K562 (cell line): Measurements from ENCODE around the gene GNAI2. TPM values are rescaled to one million over a fixed set of nuclear protein-coding genes. Genes with fewer than 3 reads are reported as not detected.

Experiments used
- CCNT2 ChIP-seq: IDR thresholded peaks from 2 replicates; pipeline ENCODE4 v1.6.1; 2011; ENCODE audit warnings: borderline replicate concordance, low read depth, mild to moderate bottlenecking, moderate library complexity, mixed read lengths, low read length; ENCODE audit not compliant: insufficient read length; ENCODE audit errors: extremely low read depth
- FOSL1 ChIP-seq: fragments of 200-800 bp; sonication (Bioruptor generic); conservative IDR thresholded peaks from 2 replicates; pipeline ENCODE4 v1.6.1; 2016; ENCODE audit warnings: missing genetic modification characterization, missing compliant biosample characterization
- KLF10 ChIP-seq: fragments of 250-450 bp; sonication (Bioruptor Pico); IDR thresholded peaks from 2 replicates; pipeline ENCODE4 v1.6.1; 2021; ENCODE audit warnings: matching md5 sums
- MCM2 ChIP-seq: fragments of 450-650 bp; IDR thresholded peaks from 2 replicates; pipeline ENCODE4 v1.6.1; 2017; ENCODE audit warnings: low read depth, mild to moderate bottlenecking
- NFIC ChIP-seq: fragments of 450-650 bp; IDR thresholded peaks from 2 replicates; pipeline ENCODE4 v1.6.1; 2017; ENCODE audit warnings: mild to moderate bottlenecking, inconsistent platforms
- NFRKB ChIP-seq: fragments of 450-650 bp; IDR thresholded peaks from 2 replicates; pipeline ENCODE4 v1.6.1; 2016; ENCODE audit warnings: low read depth
- NR4A1 ChIP-seq, 2 experiments: fragments of 250-450 bp in 1 of 2; fragments of 450-650 bp in 1 of 2; sonication (Bioruptor Pico) in 1 of 2; IDR thresholded peaks; 2 replicates each; pipeline versions ENCODE4 v1.4.0 to v1.6.1; 2016 to 2020; ENCODE audit warnings: mild to moderate bottlenecking in 2 of 2, missing compliant biosample characterization in 1 of 2, missing genetic modification characterization in 1 of 2, moderate library complexity in 1 of 2
- PRDM10 ChIP-seq: fragments of 450-650 bp; IDR thresholded peaks from 2 replicates; pipeline ENCODE4 v1.6.1; 2018; ENCODE audit not compliant: partially characterized antibody
- PREB ChIP-seq: sonication (generic); formaldehyde crosslinking; IDR thresholded peaks from 2 replicates; pipeline ENCODE4 v1.8.1; 2023; ENCODE audit warnings: mild to moderate bottlenecking, missing genetic modification reagents
- SAFB2 ChIP-seq: fragments of 200-400 bp; formaldehyde crosslinking; IDR thresholded peaks from 2 replicates; pipeline ENCODE4 v1.6.1; 2018; ENCODE audit warnings: borderline replicate concordance, low read length, low read depth, moderate library complexity; ENCODE audit not compliant: severe bottlenecking
- SIN3A ChIP-seq, 2 experiments: fragments of 150-350 bp in 1 of 2; IDR thresholded peaks; 2 replicates each; pipeline ENCODE4 v1.6.1; 2011 to 2016; ENCODE audit warnings: borderline replicate concordance in 2 of 2, low read depth in 2 of 2, low read length in 2 of 2, mild to moderate bottlenecking in 2 of 2, moderate library complexity in 2 of 2; ENCODE audit not compliant: control insufficient read depth in 1 of 2
- SIX5 ChIP-seq, 2 experiments: IDR thresholded peaks; 2 replicates each; pipeline ENCODE4 v1.6.1; 2011; ENCODE audit warnings: low read length in 2 of 2, borderline replicate concordance in 1 of 2, low read depth in 1 of 2, mild to moderate bottlenecking in 1 of 2, moderate library complexity in 1 of 2; ENCODE audit not compliant: insufficient read depth in 1 of 2
- SP1 ChIP-seq: sonication (generic); formaldehyde crosslinking; IDR thresholded peaks from 2 replicates; pipeline ENCODE4 v1.8.1; 2022; ENCODE audit warnings: mild to moderate bottlenecking, missing genetic modification reagents
- ZNF707 ChIP-seq: fragments of 250-450 bp; sonication (Bioruptor Pico); conservative IDR thresholded peaks from 2 replicates; pipeline ENCODE4 v1.8.0; 2022; ENCODE audit warnings: inconsistent platforms, mild to moderate bottlenecking, moderate library complexity
- ZNF785 ChIP-seq: fragments of 250-450 bp; sonication (Bioruptor Pico); IDR thresholded peaks from 2 replicates; pipeline ENCODE4 v1.4.0; 2020; ENCODE audit warnings: mild to moderate bottlenecking
- polyA plus RNA-seq, 8 experiments: library from polyadenylated mRNA; depleted of rRNA in 4 of 8; stranded (reverse) in 5 of 8; unstranded in 3 of 8; fragments of >200 nt; fragmentation: Nextera tagmentation in 2 of 8; fragmentation: Illumina TruSeq in 1 of 8; extraction: Ambion mirVana in 2 of 8; extraction: Trizol in 1 of 8; gene quantifications; 2 replicates each; pipeline versions ENCODE4 v1.2.1 to v1.2.3, GENCODE V29; 2011 to 2014; ENCODE audit warnings: inconsistent platforms in 1 of 8, missing spikeins in 1 of 8
- total RNA-seq, 7 experiments: library from RNA; depleted of rRNA in 6 of 7; stranded (reverse); fragments of >200 nt in 6 of 7; fragmentation: Illumina TruSeq in 2 of 7; extraction: Trizol in 2 of 7; gene quantifications; 2 replicates each; pipeline versions ENCODE4 v1.2.1 to v1.2.3, GENCODE V29; 2011 to 2021; ENCODE audit warnings: low replicate concordance in 1 of 7

The GNAI2 gene
- total and polyA plus RNA-seq, 9 of the 15 experiments (the other 6 are each of a cell fraction or from before 2014, with no cell fraction given): 1.1 to 72.2 (median 42.7) TPM

- peak; percentile 34 for TF ChIP-seq CCNT2
- TF ChIP-seq FOSL1: no peak; the same call in 1 of the 2 replicates
- peak; percentile 80 for TF ChIP-seq SP1 (CRISPR knock-in tag)
- no peak for TF ChIP-seq NFRKB
- TF ChIP-seq SIN3A (IDR thresholded peaks at IDR 0.05; ENCODE audit: borderline replicate concordance in 2 of 2, control insufficient read depth in 1 of 2, low read depth in 2 of 2, low read length in 2 of 2): peak; percentile 46 to 93; a peak in 2 of 4 replicates
- TF ChIP-seq ZNF785 (CRISPR knock-in tag): no peak
- TF ChIP-seq PREB (CRISPR knock-in tag): no peak
- TF ChIP-seq MCM2: no peak
- TF ChIP-seq PRDM10: peak; percentile 23
- no peak for TF ChIP-seq NR4A1 (CRISPR knock-in tag; IDR thresholded peaks at IDR 0.05)
- TF ChIP-seq NR4A1 (tag; IDR thresholded peaks at IDR 0.05): 0 out of 2 replicates have a peak, but pooled peaks have one; percentile 29
- TF ChIP-seq SAFB2: no peak
- no peak for TF ChIP-seq SIX5 (IDR thresholded peaks at IDR 0.05; ENCODE audit: borderline replicate concordance in 1 of 2, insufficient read depth in 1 of 2, low read depth in 1 of 2, low read length in 2 of 2)
- no peak for TF ChIP-seq ZNF707 (CRISPR knock-in tag)
- no peak for TF ChIP-seq KLF10 (CRISPR knock-in tag)
- no peak; the same call in 1 of the 2 replicates for TF ChIP-seq NFIC
These were observed 63.0 kb downstream of the GNAI2 start, which contains the start of the genes HYAL3 and NAA80 (continued) for GRCh38 chr3:50298836-50299637.
